ENCODE measurements around the gene ATP2B1.

DNA sequence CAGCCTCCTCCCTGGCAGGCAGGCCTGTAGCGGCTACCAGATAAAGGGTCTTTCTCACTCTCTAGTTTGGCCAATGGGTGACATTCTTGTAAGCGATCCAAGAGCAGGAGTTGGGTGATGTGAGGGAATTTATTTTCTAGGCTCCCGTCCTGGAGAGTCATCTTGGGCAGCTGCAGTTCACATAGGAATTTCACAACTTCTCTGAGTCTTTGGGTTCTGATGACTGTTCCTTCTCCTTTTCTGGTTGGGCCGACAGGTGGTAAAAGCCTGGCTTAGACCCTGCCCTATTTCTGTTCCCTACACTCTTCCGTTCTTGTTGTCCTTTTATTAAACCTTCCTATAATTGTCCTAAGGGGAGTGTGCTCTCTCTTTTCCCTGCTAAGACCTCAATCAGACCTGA lies 140.2 kb downstream of the ATP2B1 start:
- TF ChIP-seq YY1 (IDR thresholded peaks at IDR 0.05; ENCODE audit: insufficient read depth, insufficient read length) (no peak), ZNF274 (IDR thresholded peaks at IDR 0.05; ENCODE audit: low read depth, low read length) (no peak), SUZ12 (IDR thresholded peaks at IDR 0.05; ENCODE audit: extremely low read depth, insufficient read depth, insufficient read length) (no peak)
